ENCODE measurements around the gene SRBD1.

The SRBD1 gene

DNA sequence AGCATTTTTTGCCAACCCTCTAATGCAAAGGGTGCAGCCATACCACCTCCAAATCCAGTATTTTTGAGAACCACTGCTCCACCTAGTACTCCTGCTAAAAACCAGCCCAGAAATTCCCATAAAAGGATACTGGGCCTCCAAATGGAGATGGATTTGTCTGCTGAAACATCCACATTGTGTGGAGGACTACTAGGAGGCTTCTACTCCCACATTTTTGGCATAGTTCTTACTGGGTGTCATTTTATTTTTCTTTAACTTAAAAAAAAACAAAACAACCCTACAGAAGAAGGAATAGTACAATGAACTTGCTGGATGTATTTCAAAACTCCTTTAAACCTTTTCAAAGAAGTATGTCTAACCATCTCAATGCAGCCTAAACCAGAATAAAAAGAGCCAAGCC, 219.2 kb downstream of the SRBD1 start:
- TF ChIP-seq, protein P1, sequence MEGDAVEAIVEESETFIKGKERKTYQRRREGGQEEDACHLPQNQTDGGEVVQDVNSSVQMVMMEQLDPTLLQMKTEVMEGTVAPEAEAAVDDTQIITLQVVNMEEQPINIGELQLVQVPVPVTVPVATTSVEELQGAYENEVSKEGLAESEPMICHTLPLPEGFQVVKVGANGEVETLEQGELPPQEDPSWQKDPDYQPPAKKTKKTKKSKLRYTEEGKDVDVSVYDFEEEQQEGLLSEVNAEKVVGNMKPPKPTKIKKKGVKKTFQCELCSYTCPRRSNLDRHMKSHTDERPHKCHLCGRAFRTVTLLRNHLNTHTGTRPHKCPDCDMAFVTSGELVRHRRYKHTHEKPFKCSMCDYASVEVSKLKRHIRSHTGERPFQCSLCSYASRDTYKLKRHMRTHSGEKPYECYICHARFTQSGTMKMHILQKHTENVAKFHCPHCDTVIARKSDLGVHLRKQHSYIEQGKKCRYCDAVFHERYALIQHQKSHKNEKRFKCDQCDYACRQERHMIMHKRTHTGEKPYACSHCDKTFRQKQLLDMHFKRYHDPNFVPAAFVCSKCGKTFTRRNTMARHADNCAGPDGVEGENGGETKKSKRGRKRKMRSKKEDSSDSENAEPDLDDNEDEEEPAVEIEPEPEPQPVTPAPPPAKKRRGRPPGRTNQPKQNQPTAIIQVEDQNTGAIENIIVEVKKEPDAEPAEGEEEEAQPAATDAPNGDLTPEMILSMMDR (IDR thresholded peaks at IDR 0.05; ENCODE audit: insufficient read depth, low read depth, low read length, missing control alignments) = no peak
- DNase-seq (ENCODE audit: low read depth) = no peak
- no peak overlapping the region for H3K4me3 ChIP-seq (ENCODE audit: low read length)

DNA sequence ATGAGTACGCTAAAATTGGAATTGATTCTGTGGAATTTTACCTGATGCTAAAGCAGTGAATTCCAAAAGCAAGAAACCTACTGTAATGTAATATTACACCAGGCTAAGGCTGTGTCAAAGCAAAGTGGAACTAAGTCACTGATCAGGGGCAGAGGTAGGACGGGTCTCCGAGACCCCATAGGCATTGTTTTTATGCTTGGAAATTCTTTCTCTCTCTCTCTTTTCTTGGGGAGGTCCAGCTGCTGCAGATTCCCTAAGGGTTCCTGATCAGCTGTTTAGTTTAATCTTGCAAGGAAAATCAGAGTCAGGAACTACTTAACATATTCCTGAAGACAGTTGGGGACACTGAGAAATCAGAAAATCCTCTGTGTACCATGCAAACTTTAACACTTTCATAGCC, 220.2 kb downstream of the SRBD1 start:
- H3K4me3 ChIP-seq (ENCODE audit: low read length) = no peak overlapping the region
- TF ChIP-seq, protein P1 (IDR thresholded peaks at IDR 0.05; ENCODE audit: insufficient read depth, low read depth, low read length, missing control alignments) = no peak
- no peak for DNase-seq (ENCODE audit: low read depth)

DNA sequence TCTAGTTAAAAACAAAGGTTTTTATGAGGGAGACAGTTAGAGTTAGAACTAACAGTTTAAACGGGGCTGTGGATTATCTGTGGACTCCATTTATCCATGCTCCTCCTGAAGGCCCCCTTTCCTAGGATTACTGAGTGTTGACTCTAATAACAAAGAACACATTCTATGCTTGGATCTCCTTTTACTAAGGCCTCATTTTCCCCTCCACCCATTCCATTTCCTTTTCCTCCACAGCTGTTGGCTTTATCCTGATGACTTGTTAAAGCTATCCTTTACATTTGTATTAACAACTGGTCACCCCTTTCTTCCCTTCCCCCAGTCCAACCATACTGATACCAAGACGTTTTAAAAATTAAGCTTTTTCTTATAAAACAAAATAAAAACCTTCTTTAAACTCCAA, 220.6 kb downstream of the SRBD1 start:
- H3K4me3 ChIP-seq (ENCODE audit: low read length) = no peak overlapping the region
- TF ChIP-seq, protein P1 (IDR thresholded peaks at IDR 0.05; ENCODE audit: insufficient read depth, low read depth, low read length, missing control alignments) = no peak
- no peak for DNase-seq (ENCODE audit: low read depth)

DNA sequence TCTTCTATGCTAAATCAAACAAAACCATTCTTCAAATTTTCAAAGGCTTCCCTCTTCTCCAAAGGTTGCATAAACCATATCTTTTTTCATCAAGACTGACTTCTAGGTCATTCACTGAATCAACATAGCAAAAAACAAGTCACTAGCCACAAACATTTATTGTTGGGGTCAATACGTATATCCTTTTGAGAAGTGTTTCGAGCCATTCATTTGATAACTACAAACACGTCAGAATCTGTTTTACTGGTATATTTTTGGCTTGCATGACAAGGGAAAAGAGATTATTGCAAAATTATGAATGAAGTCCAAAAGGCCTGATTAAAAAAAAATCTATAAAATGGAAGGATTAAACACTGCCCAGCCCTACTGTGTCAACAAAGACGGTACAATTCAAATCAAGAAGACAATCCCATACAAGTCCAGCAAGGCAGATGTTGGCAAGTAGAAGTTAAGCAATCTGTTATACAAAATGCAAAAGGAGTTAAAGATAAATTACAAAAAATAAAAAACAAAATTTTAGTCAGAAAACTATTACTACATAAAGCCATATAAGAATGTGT, 222.4 kb downstream of the SRBD1 start:
- DNase-seq (ENCODE audit: low read depth) = no peak
- no peak overlapping the region for H3K4me3 ChIP-seq (ENCODE audit: low read length)
- TF ChIP-seq, protein P1 (IDR thresholded peaks at IDR 0.05; ENCODE audit: insufficient read depth, low read depth, low read length, missing control alignments) = no peak

DNA sequence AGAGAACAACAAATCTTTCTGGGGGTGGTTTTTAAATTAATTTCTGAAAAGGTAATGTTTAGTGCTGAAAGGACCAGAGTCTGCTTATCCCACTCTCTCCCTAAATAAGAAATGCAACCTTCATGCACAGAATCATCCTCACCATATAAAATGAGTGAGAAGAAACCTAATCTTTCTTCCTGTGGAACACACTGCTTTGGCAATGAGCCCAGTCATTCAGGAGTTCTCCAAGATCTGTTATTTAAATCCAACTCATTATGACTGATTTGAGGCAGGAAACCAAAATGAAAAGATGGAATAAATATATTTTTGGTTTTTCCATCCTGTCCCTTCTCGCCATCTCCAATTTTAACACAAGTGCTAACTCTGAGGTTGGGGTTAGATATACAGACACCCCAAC, 228.3 kb downstream of the SRBD1 start:
- no peak overlapping the region for H3K4me3 ChIP-seq (ENCODE audit: low read length)
- TF ChIP-seq, protein P1 (IDR thresholded peaks at IDR 0.05; ENCODE audit: insufficient read depth, low read depth, low read length, missing control alignments) = no peak
- peak; percentile 10 for DNase-seq (ENCODE audit: low read depth)

DNA sequence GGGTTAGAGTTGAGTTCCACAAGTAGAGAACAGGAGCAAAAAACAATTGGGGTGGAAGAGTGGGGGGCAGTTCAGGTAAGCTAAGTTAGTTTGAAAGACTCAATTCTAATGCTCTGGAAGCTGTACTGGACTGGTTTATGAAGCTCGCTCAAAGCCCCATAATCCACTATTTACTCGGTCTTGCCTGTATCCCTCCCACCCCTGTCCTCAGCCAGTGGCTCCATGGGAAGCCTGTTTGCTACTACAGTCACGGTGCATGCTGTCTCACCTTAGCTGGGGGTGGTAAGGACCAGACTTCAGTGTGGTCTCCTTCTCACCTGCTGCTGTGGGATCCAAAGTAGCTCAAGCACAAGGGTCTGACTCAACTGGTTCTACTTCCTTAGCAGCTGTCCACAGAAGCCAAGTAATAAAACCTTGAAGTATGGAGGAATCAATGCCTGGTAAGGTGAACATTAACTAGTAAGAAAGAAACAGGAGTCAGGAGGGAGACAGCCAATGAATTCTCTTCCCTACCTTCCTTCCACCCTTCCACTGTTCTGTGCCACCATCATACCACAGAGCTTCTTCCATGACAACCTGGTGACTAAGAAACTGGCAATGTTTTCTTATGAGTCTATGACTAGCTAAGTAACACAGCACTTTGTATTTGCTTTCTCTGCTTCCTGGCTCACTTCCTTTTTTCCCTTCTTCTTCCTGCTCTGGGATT, 230.8 kb downstream of the SRBD1 start:
- TF ChIP-seq, protein P1 (IDR thresholded peaks at IDR 0.05; ENCODE audit: insufficient read depth, low read depth, low read length, missing control alignments) = no peak
- H3K4me3 ChIP-seq (ENCODE audit: low read length) = no peak overlapping the region
- DNase-seq (ENCODE audit: low read depth) = peak; percentile 59
